PFSK-1 (cell line): Measurements from ENCODE around the gene SCGB1A1.

Experiments
- FOXP2 ChIP-seq: optimal IDR thresholded peaks from 2 replicates; pipeline ENCODE3; 2011; ENCODE audit warnings: borderline replicate concordance, control low read depth, inconsistent platforms; ENCODE audit not compliant: insufficient read depth; ENCODE audit errors: extremely low read length, extremely low read depth
- POLR2AphosphoS5 ChIP-seq: IDR thresholded peaks from 2 replicates; pipeline ENCODE4 v1.6.1; 2012; ENCODE audit warnings: low read depth, mild to moderate bottlenecking, control low read depth, low read length, moderate library complexity
- REST ChIP-seq, 2 experiments: IDR thresholded peaks; 2 replicates each; pipeline versions ENCODE4 v1.6.1 to v1.8.0; 2011 to 2012; ENCODE audit warnings: low read depth in 2 of 2, low read length in 2 of 2, control low read depth in 1 of 2, inconsistent platforms in 1 of 2, mild to moderate bottlenecking in 1 of 2, moderate library complexity in 1 of 2; ENCODE audit not compliant: insufficient read depth in 1 of 2
- SIN3A ChIP-seq: IDR thresholded peaks from 2 replicates; pipeline ENCODE4 v1.6.1; 2012; ENCODE audit warnings: mild to moderate bottlenecking, low read length, moderate library complexity, borderline replicate concordance; ENCODE audit not compliant: insufficient read depth
- TAF1 ChIP-seq: IDR thresholded peaks from 2 replicates; pipeline ENCODE4 v1.6.1; 2012; ENCODE audit warnings: low read length, control low read depth, borderline replicate concordance; ENCODE audit not compliant: insufficient read depth

GRCh38 chr11:62410972-62411371, 7.9 kb upstream of the SCGB1A1 start:
- no peak for TF ChIP-seq POLR2AphosphoS5
- TF ChIP-seq REST (IDR thresholded peaks at IDR 0.05; ENCODE audit: insufficient read depth in 1 of 2, low read depth in 2 of 2, low read length in 2 of 2): no peak
- TF ChIP-seq TAF1: no peak
- TF ChIP-seq SIN3A: no peak
- no peak for TF ChIP-seq FOXP2
